ENCODE measurements around the gene GPER1.
"Not testable (repeated sequence)": the region's sequence is repeated elsewhere in the genome, so short reads cannot be mapped to it uniquely, and the experiment has no call there.

GPER1 gene

GRCh38 chr7:1087952-1088920 is at the start of gene GPER1:
TSS of gene GPER1 (plus strand) at chr7:1088113. CDS start at chr7:1091729, 3,616 bp downstream.
- DNase-seq (ENCODE audit: low read depth, low spot score) = no peak
- peaks cover 47% of the 10 kb centered on the region for H3K36me3 ChIP-seq (ENCODE audit: insufficient read depth, insufficient read length, low read length)
- H3K27me3 ChIP-seq (ENCODE audit: insufficient read depth, insufficient read length) = no peaks in the 10 kb centered on the region
- H3K9ac ChIP-seq (ENCODE audit: insufficient read length, low read depth) = peak within 1 kb of the TSS; percentile 82
- peak within 1 kb of the TSS; percentile 53 for H3K4me3 ChIP-seq (ENCODE audit: insufficient read length, low read depth)
- H3K4me1 ChIP-seq (ENCODE audit: insufficient read depth, insufficient read length) = peaks cover 25% of the 10 kb centered on the region
- TF ChIP-seq ZNF274 (IDR thresholded peaks at IDR 0.05; ENCODE audit: low read depth, low read length) = no peak
- TF ChIP-seq YY1 (IDR thresholded peaks at IDR 0.05; ENCODE audit: insufficient read depth, insufficient read length) = no peak
- no peak for TF ChIP-seq SUZ12 (IDR thresholded peaks at IDR 0.05; ENCODE audit: extremely low read depth, insufficient read depth, insufficient read length)
- H3K9me3 ChIP-seq (ENCODE audit: insufficient read depth, low read length) = no peaks in the 10 kb centered on the region

- Histone ChIP-seq H3K9me3 (ENCODE audit: insufficient read depth, low read length) (peaks cover 15% of the 10 kb centered on the region; the same call in 1 of the 2 replicates), H3K4me1 (ENCODE audit: insufficient read depth, insufficient read length) (peaks cover 16% of the 10 kb centered on the region)
- not testable (repeated sequence) for DNase-seq (ENCODE audit: low read depth, low spot score); H3K27me3 ChIP-seq (ENCODE audit: insufficient read depth, insufficient read length); H3K9ac ChIP-seq (ENCODE audit: insufficient read length, low read depth); H3K4me3 ChIP-seq (ENCODE audit: insufficient read length, low read depth); H3K36me3 ChIP-seq (ENCODE audit: insufficient read depth, insufficient read length, low read length)
Measured at GRCh38 chr7:1040233-1040632, 47.7 kb upstream of the GPER1 start.

- H3K9ac ChIP-seq (ENCODE audit: insufficient read length, low read depth) = peak overlapping the region; percentile 56
- no peak for DNase-seq (ENCODE audit: low read depth, low spot score)
Measured at GRCh38 chr7:1040790-1041189, 47.1 kb upstream of the GPER1 start.

GRCh38 chr7:1041551-1042491 is 46.1 kb upstream of the GPER1 start:
- H3K4me1 ChIP-seq (ENCODE audit: insufficient read depth, insufficient read length) = peaks cover 23% of the 10 kb centered on the region
- peak overlapping the region; percentile 58 for H3K9ac ChIP-seq (ENCODE audit: insufficient read length, low read depth)

More at GRCh38 chr7:1040790-1041189, 47.1 kb upstream of the GPER1 start:
- no peak for TF ChIP-seq YY1 (IDR thresholded peaks at IDR 0.05; ENCODE audit: insufficient read depth, insufficient read length)
- TF ChIP-seq SUZ12 (IDR thresholded peaks at IDR 0.05; ENCODE audit: extremely low read depth, insufficient read depth, insufficient read length) = no peak
- no peak for TF ChIP-seq ZNF274 (IDR thresholded peaks at IDR 0.05; ENCODE audit: low read depth, low read length)
- peaks cover 3% of the 10 kb centered on the region for H3K36me3 ChIP-seq (ENCODE audit: insufficient read depth, insufficient read length, low read length)
- H3K4me3 ChIP-seq (ENCODE audit: insufficient read length, low read depth) = no peak overlapping the region
- peaks cover 16% of the 10 kb centered on the region for H3K4me1 ChIP-seq (ENCODE audit: insufficient read depth, insufficient read length)
- peaks cover 9% of the 10 kb centered on the region; the same call in 1 of the 2 replicates for H3K9me3 ChIP-seq (ENCODE audit: insufficient read depth, low read length)
- no peaks in the 10 kb centered on the region for H3K27me3 ChIP-seq (ENCODE audit: insufficient read depth, insufficient read length)

GRCh38 chr7:1042492-1042833 is 45.5 kb upstream of the GPER1 start:
- Histone ChIP-seq H3K4me1 (ENCODE audit: insufficient read depth, insufficient read length) (peaks cover 23% of the 10 kb centered on the region), H3K9me3 (ENCODE audit: insufficient read depth, low read length) (no peaks in the 10 kb centered on the region), H3K27me3 (ENCODE audit: insufficient read depth, insufficient read length) (no peaks in the 10 kb centered on the region), H3K9ac (ENCODE audit: insufficient read length, low read depth) (no peak overlapping the region), H3K4me3 (ENCODE audit: insufficient read length, low read depth) (no peak overlapping the region), H3K36me3 (ENCODE audit: insufficient read depth, insufficient read length, low read length) (no peaks in the 10 kb centered on the region)
- no peak for TF ChIP-seq ZNF274 (IDR thresholded peaks at IDR 0.05; ENCODE audit: low read depth, low read length)
- DNase-seq (ENCODE audit: low read depth, low spot score) = no peak

More at GRCh38 chr7:1041551-1042491, 46.1 kb upstream of the GPER1 start:
- no peak for DNase-seq (ENCODE audit: low read depth, low spot score)
- no peak overlapping the region for H3K4me3 ChIP-seq (ENCODE audit: insufficient read length, low read depth)
- no peak for TF ChIP-seq YY1 (IDR thresholded peaks at IDR 0.05; ENCODE audit: insufficient read depth, insufficient read length)
- TF ChIP-seq ZNF274 (IDR thresholded peaks at IDR 0.05; ENCODE audit: low read depth, low read length) = no peak
- no peak for TF ChIP-seq SUZ12 (IDR thresholded peaks at IDR 0.05; ENCODE audit: extremely low read depth, insufficient read depth, insufficient read length)
- no peaks in the 10 kb centered on the region for H3K36me3 ChIP-seq (ENCODE audit: insufficient read depth, insufficient read length, low read length)
- no peaks in the 10 kb centered on the region for H3K9me3 ChIP-seq (ENCODE audit: insufficient read depth, low read length)
- no peaks in the 10 kb centered on the region for H3K27me3 ChIP-seq (ENCODE audit: insufficient read depth, insufficient read length)

GRCh38 chr7:1043552-1044188 is 44.2 kb upstream of the GPER1 start:
- Histone ChIP-seq H3K4me1 (ENCODE audit: insufficient read depth, insufficient read length) (peaks cover 23% of the 10 kb centered on the region), H3K36me3 (ENCODE audit: insufficient read depth, insufficient read length, low read length) (no peaks in the 10 kb centered on the region), H3K9ac (ENCODE audit: insufficient read length, low read depth) (peak overlapping the region; percentile 74), H3K27me3 (ENCODE audit: insufficient read depth, insufficient read length) (no peaks in the 10 kb centered on the region), H3K4me3 (ENCODE audit: insufficient read length, low read depth) (peak overlapping the region; percentile 15), H3K9me3 (ENCODE audit: insufficient read depth, low read length) (no peaks in the 10 kb centered on the region)
- no peak for DNase-seq (ENCODE audit: low read depth, low spot score)
- no peak for TF ChIP-seq ZNF274 (IDR thresholded peaks at IDR 0.05; ENCODE audit: low read depth, low read length)
- no peak for TF ChIP-seq SUZ12 (IDR thresholded peaks at IDR 0.05; ENCODE audit: extremely low read depth, insufficient read depth, insufficient read length)
- TF ChIP-seq YY1 (IDR thresholded peaks at IDR 0.05; ENCODE audit: insufficient read depth, insufficient read length) = no peak

Data from NT2/D1 (cell line).